Measurements from ENCODE around the gene RBM44. TPM values are rescaled to one million over a fixed set of nuclear protein-coding genes. Genes with fewer than 3 reads are reported as not detected.

The RBM44 gene
- total RNA-seq, 2 experiments from 2014 or later, result 2.8 to 2.9 TPM

DNA sequence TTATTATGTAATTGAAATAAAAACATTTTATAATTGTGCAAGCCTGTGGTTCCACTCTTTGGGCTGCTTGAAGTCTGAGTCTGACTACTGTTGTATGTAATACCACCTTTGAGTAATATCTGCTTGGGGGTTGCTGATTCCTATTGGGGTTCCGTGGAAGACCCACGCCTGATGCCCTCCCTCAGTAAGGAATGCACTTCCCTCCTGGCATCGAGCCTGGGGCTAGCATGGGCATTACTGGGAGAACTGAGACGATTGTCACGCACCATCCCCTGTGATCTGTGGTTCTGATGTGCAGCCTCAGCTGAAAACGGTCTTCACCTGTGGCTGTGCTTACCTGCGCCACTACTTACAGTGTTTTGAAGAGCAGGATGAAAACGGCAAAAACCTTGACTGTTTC lies 32.7 kb upstream of the RBM44 start:
- Histone ChIP-seq H3K4me1 (ENCODE audit: insufficient read depth, low read length) (no peaks in the 10 kb centered on the region), H3K4me3 (ENCODE audit: low read length) (no peak overlapping the region), H3K9me3 (ENCODE audit: control insufficient read depth in 1 of 2, insufficient read depth in 1 of 2, low read length in 2 of 2) (no peaks in the 10 kb centered on the region), H3K27me3 (ENCODE audit: control insufficient read depth in 1 of 2, insufficient read depth in 2 of 2, low read length in 2 of 2) (no peaks in the 10 kb centered on the region), H3K36me3 (ENCODE audit: insufficient read depth, low read length) (peaks cover 72% of the 10 kb centered on the region), H3K27ac (ENCODE audit: low read depth in 1 of 2, low read length in 2 of 2) (no peak overlapping the region)
- Mint-ChIP-seq H3K27ac (no peak overlapping the region), H3K9me3 (no peaks in the 10 kb centered on the region), H3K27me3 (no peaks in the 10 kb centered on the region), H3K4me1 (ENCODE audit: low read depth) (peaks cover 13% of the 10 kb centered on the region), H3K36me3 (ENCODE audit: low read depth) (peaks cover 95% of the 10 kb centered on the region), H3K4me3 (no peak overlapping the region)
- ATAC-seq (ENCODE audit: poor library complexity) (no peak), DNase-seq (no peak)
- TF ChIP-seq, protein P1, sequence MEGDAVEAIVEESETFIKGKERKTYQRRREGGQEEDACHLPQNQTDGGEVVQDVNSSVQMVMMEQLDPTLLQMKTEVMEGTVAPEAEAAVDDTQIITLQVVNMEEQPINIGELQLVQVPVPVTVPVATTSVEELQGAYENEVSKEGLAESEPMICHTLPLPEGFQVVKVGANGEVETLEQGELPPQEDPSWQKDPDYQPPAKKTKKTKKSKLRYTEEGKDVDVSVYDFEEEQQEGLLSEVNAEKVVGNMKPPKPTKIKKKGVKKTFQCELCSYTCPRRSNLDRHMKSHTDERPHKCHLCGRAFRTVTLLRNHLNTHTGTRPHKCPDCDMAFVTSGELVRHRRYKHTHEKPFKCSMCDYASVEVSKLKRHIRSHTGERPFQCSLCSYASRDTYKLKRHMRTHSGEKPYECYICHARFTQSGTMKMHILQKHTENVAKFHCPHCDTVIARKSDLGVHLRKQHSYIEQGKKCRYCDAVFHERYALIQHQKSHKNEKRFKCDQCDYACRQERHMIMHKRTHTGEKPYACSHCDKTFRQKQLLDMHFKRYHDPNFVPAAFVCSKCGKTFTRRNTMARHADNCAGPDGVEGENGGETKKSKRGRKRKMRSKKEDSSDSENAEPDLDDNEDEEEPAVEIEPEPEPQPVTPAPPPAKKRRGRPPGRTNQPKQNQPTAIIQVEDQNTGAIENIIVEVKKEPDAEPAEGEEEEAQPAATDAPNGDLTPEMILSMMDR (IDR thresholded peaks at IDR 0.05), result no peak
- intact Hi-C loops (cut with DNase I, micrococcal nuclease), result no loop called here
- POLR2A ChIA-PET, result no interaction called here
- CTCF ChIA-PET, result interaction anchor here (0.6 to 1.0 kb wide), 3 partner anchors 49 to 254 kb away, joined by 3 to 4 read pairs (median 4); no protein-coding TSS in a partner anchor

DNA sequence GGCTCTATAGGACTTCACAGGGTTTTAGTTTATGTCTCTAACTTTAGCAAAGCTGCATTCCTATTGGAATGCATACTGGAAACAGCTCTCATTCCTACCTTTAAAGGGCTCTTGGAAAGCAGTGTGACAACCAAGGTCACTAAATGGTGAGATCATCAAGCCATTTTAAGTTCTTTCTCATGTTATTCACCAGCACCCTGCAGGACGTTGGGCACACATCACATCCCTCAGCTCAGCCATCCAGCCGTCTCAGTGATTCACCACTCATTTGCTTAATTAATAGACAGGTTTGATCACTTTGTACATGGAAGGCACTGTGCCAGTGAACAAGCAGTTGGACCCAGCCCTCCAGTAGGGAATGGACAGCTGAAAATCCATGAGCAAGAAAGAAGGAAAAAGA lies 32.2 kb upstream of the RBM44 start:
- ATAC-seq (ENCODE audit: poor library complexity) (no peak), DNase-seq (no peak)
- no peaks in the 10 kb centered on the region for H3K27me3 Mint-ChIP-seq
- H3K36me3 Mint-ChIP-seq (ENCODE audit: low read depth), result peaks cover 94% of the 10 kb centered on the region
- no peaks in the 10 kb centered on the region for H3K9me3 Mint-ChIP-seq
- peak overlapping the region; percentile 49 for H3K27ac Mint-ChIP-seq
- H3K4me1 Mint-ChIP-seq (ENCODE audit: low read depth), result peaks cover 13% of the 10 kb centered on the region
- TF ChIP-seq, protein P1 (IDR thresholded peaks at IDR 0.05), result no peak
- no peaks in the 10 kb centered on the region for H3K9me3 ChIP-seq (ENCODE audit: control insufficient read depth in 1 of 2, insufficient read depth in 1 of 2, low read length in 2 of 2)
- no peak overlapping the region for H3K27ac ChIP-seq (ENCODE audit: low read depth in 1 of 2, low read length in 2 of 2)
- H3K4me3 ChIP-seq (ENCODE audit: low read length), result no peak overlapping the region
- no peaks in the 10 kb centered on the region for H3K4me1 ChIP-seq (ENCODE audit: insufficient read depth, low read length)
- intact Hi-C loops (cut with DNase I, micrococcal nuclease), result no loop called here
- no peaks in the 10 kb centered on the region for H3K27me3 ChIP-seq (ENCODE audit: control insufficient read depth in 1 of 2, insufficient read depth in 2 of 2, low read length in 2 of 2)
- CTCF ChIA-PET, result no interaction called here
- H3K4me3 Mint-ChIP-seq, result no peak overlapping the region
- H3K36me3 ChIP-seq (ENCODE audit: insufficient read depth, low read length), result peaks cover 71% of the 10 kb centered on the region
- POLR2A ChIA-PET, result no interaction called here

DNA sequence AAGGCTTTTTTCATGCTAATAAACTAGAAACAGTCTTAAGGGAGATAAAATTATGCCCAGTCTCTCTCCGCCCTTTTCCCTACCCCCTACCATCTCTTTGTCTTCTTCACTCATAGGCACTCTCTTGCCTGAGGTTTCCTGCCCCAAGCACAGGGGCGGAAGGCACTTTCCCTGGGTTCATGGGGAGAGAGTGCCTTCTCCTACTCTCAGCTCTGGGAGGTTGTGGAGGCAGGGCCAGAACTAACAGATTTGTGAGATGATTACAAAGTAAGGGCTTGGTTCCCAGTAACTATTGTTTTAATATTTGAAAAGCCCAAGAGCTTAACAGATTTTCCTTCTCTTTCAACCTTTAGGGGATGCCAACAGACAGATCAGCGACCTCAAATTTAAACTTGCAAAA lies 26.1 kb upstream of the RBM44 start:
- peaks cover 81% of the 10 kb centered on the region for H3K36me3 ChIP-seq (ENCODE audit: insufficient read depth, low read length)
- H3K4me3 ChIP-seq (ENCODE audit: low read length), result no peak overlapping the region
- TF ChIP-seq, protein P1 (IDR thresholded peaks at IDR 0.05), result no peak
- Mint-ChIP-seq H3K4me1 (ENCODE audit: low read depth) (no peaks in the 10 kb centered on the region), H3K27me3 (no peaks in the 10 kb centered on the region), H3K27ac (peak overlapping the region; percentile 40), H3K4me3 (no peak overlapping the region), H3K36me3 (ENCODE audit: low read depth) (peaks cover 90% of the 10 kb centered on the region), H3K9me3 (no peaks in the 10 kb centered on the region)
- H3K9me3 ChIP-seq (ENCODE audit: control insufficient read depth in 1 of 2, insufficient read depth in 1 of 2, low read length in 2 of 2), result no peaks in the 10 kb centered on the region
- no peaks in the 10 kb centered on the region for H3K27me3 ChIP-seq (ENCODE audit: control insufficient read depth in 1 of 2, insufficient read depth in 2 of 2, low read length in 2 of 2)
- no peaks in the 10 kb centered on the region for H3K4me1 ChIP-seq (ENCODE audit: insufficient read depth, low read length)
- DNase-seq (no peak), ATAC-seq (ENCODE audit: poor library complexity) (no peak)
- intact Hi-C loops (cut with DNase I, micrococcal nuclease), result no loop called here
- no peak overlapping the region for H3K27ac ChIP-seq (ENCODE audit: low read depth in 1 of 2, low read length in 2 of 2)
- POLR2A ChIA-PET, result interaction anchor here (1.4 kb wide), 1 partner anchor 27 kb away, joined by 4 read pairs; no protein-coding TSS in a partner anchor
- CTCF ChIA-PET, result no interaction called here
